Fibroblast of lung (primary cell): ENCODE measurements around the gene MYO6. TPM values are rescaled to one million over a fixed set of nuclear protein-coding genes. Genes with fewer than 3 reads are reported as not detected.

Source experiments
- DNase-seq, 2 donors: peaks; one replicate each; pipeline versions ENCODE4 v3.0.0 to v3.0.0-alpha.2; 2010; ENCODE audit warnings: low read depth in 2 of 2
- H2AFZ ChIP-seq: 2 replicates; pipeline ENCODE4 v1.5.1; 2012; ENCODE audit warnings: low read length, control low read depth, inconsistent platforms
- H3K27ac ChIP-seq: 2 replicates; pipeline ENCODE4 v1.5.1; 2011; ENCODE audit warnings: low read length, control low read depth; ENCODE audit not compliant: insufficient read depth
- H3K27me3 ChIP-seq: 2 replicates; pipeline ENCODE4 v1.5.1; 2011; ENCODE audit warnings: mild to moderate bottlenecking, low read length; ENCODE audit not compliant: control insufficient read depth, insufficient read depth
- H3K36me3 ChIP-seq: 2 replicates; pipeline ENCODE4 v1.5.1; 2011; ENCODE audit warnings: low read length; ENCODE audit not compliant: control insufficient read depth, insufficient read depth
- H3K4me1 ChIP-seq: 2 replicates; pipeline ENCODE4 v1.5.1; 2011; ENCODE audit warnings: low read length; ENCODE audit not compliant: control insufficient read depth, insufficient read depth; ENCODE audit errors: extremely low read depth
- H3K4me2 ChIP-seq: 2 replicates; pipeline ENCODE4 v1.5.1; 2011; ENCODE audit warnings: low read length, control low read depth; ENCODE audit not compliant: insufficient read depth; ENCODE audit errors: extremely low read depth
- H3K4me3 ChIP-seq, 4 experiments: fragments of 200-600 bp in 1 of 4; sonication (generic) in 1 of 4; replicated peaks in 1 of 4; 2 replicates each; pipeline ENCODE4 v1.5.1; 2011 to 2016; ENCODE audit warnings: low read length in 4 of 4, low read depth in 3 of 4, mild to moderate bottlenecking in 3 of 4, control low read depth in 2 of 4, inconsistent platforms in 1 of 4, mixed read lengths in 1 of 4; ENCODE audit not compliant: insufficient read depth in 1 of 4; ENCODE audit errors: control extremely low read depth in 1 of 4
- H3K79me2 ChIP-seq: 2 replicates; pipeline ENCODE4 v1.5.1; 2012; ENCODE audit warnings: mild to moderate bottlenecking, low read length, inconsistent platforms; ENCODE audit not compliant: control insufficient read depth, insufficient read depth
- H3K9ac ChIP-seq: 2 replicates; pipeline ENCODE4 v1.5.1; 2011; ENCODE audit warnings: mild to moderate bottlenecking, low read length, control low read depth; ENCODE audit not compliant: insufficient read depth
- H3K9me3 ChIP-seq: 2 replicates; pipeline ENCODE4 v1.5.1; 2012; ENCODE audit warnings: low read depth, low read length; ENCODE audit not compliant: control insufficient read depth, insufficient read depth
- H4K20me1 ChIP-seq: 2 replicates; pipeline ENCODE4 v1.5.1; 2011; ENCODE audit warnings: low read length; ENCODE audit not compliant: control insufficient read depth, insufficient read depth; ENCODE audit errors: extremely low read depth
- CTCF ChIP-seq, 2 donors: IDR thresholded peaks in 1 of 2; conservative IDR thresholded peaks in 1 of 2; 1 replicate in 1 of 2; 2 replicates in 1 of 2; pipeline ENCODE4 v1.5.1; 2011 to 2012; ENCODE audit warnings: low read length in 2 of 2, control low read depth in 1 of 2, inconsistent platforms in 1 of 2, low read depth in 1 of 2, mild to moderate bottlenecking in 1 of 2
- EZH2 ChIP-seq: IDR thresholded peaks from 2 replicates; pipeline ENCODE4 v1.5.1; 2012; ENCODE audit warnings: low read length, control low read depth, mild to moderate bottlenecking; ENCODE audit errors: missing control alignments
- polyA plus RNA-seq, 2 donors: library from polyadenylated mRNA; depleted of rRNA in 1 of 2; stranded (reverse) in 1 of 2; unstranded in 1 of 2; fragments of >200 nt; gene quantifications; 2 replicates each; pipeline ENCODE4 v1.2.1, GENCODE V29; 2011 to 2012; ENCODE audit warnings: missing spikeins in 1 of 2
- total RNA-seq: library from RNA; depleted of rRNA; stranded (reverse); fragments of >200 nt; gene quantifications from 2 replicates; pipeline ENCODE4 v1.2.1, GENCODE V29; 2014

MYO6 gene
- total and polyA plus RNA-seq, 2 donors (not counting 1 experiment from before 2014, with no cell fraction given), result 16.9 to 24.9 TPM

- no peaks in the 10 kb centered on the region for H3K9me3 ChIP-seq
- H2AFZ ChIP-seq, result no peak overlapping the region
- DNase-seq, result no peak
- no peaks in the 10 kb centered on the region for H3K4me1 ChIP-seq
- no peaks in the 10 kb centered on the region for H3K27me3 ChIP-seq
- no peak overlapping the region for H3K27ac ChIP-seq
- no peak overlapping the region for H3K4me3 ChIP-seq
- no peak overlapping the region for H3K9ac ChIP-seq
- H3K4me2 ChIP-seq, result no peak overlapping the region
- no peaks in the 10 kb centered on the region for H3K79me2 ChIP-seq
- TF ChIP-seq EZH2, result no peak
- no peak for TF ChIP-seq CTCF (conservative IDR thresholded peaks at IDR 0.05 in 1 of 2, IDR thresholded peaks at IDR 0.05 in 1 of 2; ENCODE audit: low read depth in 1 of 2, low read length in 2 of 2)
- H4K20me1 ChIP-seq, result no peaks in the 10 kb centered on the region
- no peaks in the 10 kb centered on the region for H3K36me3 ChIP-seq
Measured at GRCh38 chr6:75940564-75940963, 191.5 kb downstream of the MYO6 start.

- TF ChIP-seq CTCF (conservative IDR thresholded peaks at IDR 0.05 in 1 of 2, IDR thresholded peaks at IDR 0.05 in 1 of 2; ENCODE audit: low read depth in 1 of 2, low read length in 2 of 2), result no peak
- TF ChIP-seq EZH2, result no peak
- H3K27me3 ChIP-seq, result no peaks in the 10 kb centered on the region
- H3K36me3 ChIP-seq, result no peaks in the 10 kb centered on the region
- no peaks in the 10 kb centered on the region for H3K4me1 ChIP-seq
- H3K9ac ChIP-seq, result no peak overlapping the region
- no peak overlapping the region for H3K4me3 ChIP-seq
- H3K9me3 ChIP-seq, result no peaks in the 10 kb centered on the region
- no peak overlapping the region for H3K27ac ChIP-seq
- DNase-seq, result no peak
- no peak overlapping the region for H3K4me2 ChIP-seq
- no peaks in the 10 kb centered on the region for H3K79me2 ChIP-seq
- H4K20me1 ChIP-seq, result no peaks in the 10 kb centered on the region
- no peak overlapping the region for H2AFZ ChIP-seq
Measured at GRCh38 chr6:75941509-75941908, 192.5 kb downstream of the MYO6 start.

- no peaks in the 10 kb centered on the region for H3K4me1 ChIP-seq
- H3K4me3 ChIP-seq, result no peak overlapping the region
- TF ChIP-seq EZH2, result no peak
- no peak for TF ChIP-seq CTCF (conservative IDR thresholded peaks at IDR 0.05 in 1 of 2, IDR thresholded peaks at IDR 0.05 in 1 of 2; ENCODE audit: low read depth in 1 of 2, low read length in 2 of 2)
Measured at GRCh38 chr6:75943381-75943780, 194.3 kb downstream of the MYO6 start.

More at GRCh38 chr6:75943381-75943780, 194.3 kb downstream of the MYO6 start:
- H3K36me3 ChIP-seq, result no peaks in the 10 kb centered on the region
- no peak overlapping the region for H3K27ac ChIP-seq
- H4K20me1 ChIP-seq, result no peaks in the 10 kb centered on the region
- no peaks in the 10 kb centered on the region for H3K9me3 ChIP-seq
- H2AFZ ChIP-seq, result no peak overlapping the region
- H3K4me2 ChIP-seq, result no peak overlapping the region
- H3K27me3 ChIP-seq, result no peaks in the 10 kb centered on the region
- H3K79me2 ChIP-seq, result no peaks in the 10 kb centered on the region
- DNase-seq, result no peak
- no peak overlapping the region for H3K9ac ChIP-seq
